ENCODE results near the gene ADAMTS17. TPM values are rescaled to one million over a fixed set of nuclear protein-coding genes. Genes with fewer than 3 reads are reported as not detected.

Gene ADAMTS17
- total RNA-seq, 1 experiment from 2014 or later, result 4.2 TPM

GRCh38 chr15:100308213-100308600 is 33.6 kb downstream of the ADAMTS17 start:
- no peak for ATAC-seq
- no peak overlapping the region for H3K4me3 ChIP-seq (replicated peaks in 1 of 2; ENCODE audit: low read depth in 1 of 2, low read length in 2 of 2)
- no peaks in the 10 kb centered on the region for H3K9me3 ChIP-seq (ENCODE audit: control insufficient read depth in 1 of 2, insufficient read depth in 1 of 2, low read depth in 1 of 2, low read length in 2 of 2)
- no peak for TF ChIP-seq SRF (IDR thresholded peaks at IDR 0.05; ENCODE audit: low read depth)
- TF ChIP-seq TCF7L2 (IDR thresholded peaks at IDR 0.05; ENCODE audit: borderline replicate concordance, extremely low read depth, insufficient read depth, insufficient read length), result no peak
- H4K20me1 ChIP-seq (ENCODE audit: insufficient read depth), result no peaks in the 10 kb centered on the region
- BruUV-seq (replicated peaks), result no TSS peak
- intact Hi-C loops (cut with micrococcal nuclease), result no loop called here
- ChIA-PET POLR2A (no interaction called here), CTCF (no interaction called here), RAD21 (ENCODE audit: low non-redundant PET in 1 of 2, low total read pairs in 2 of 2, uncharacterized antibody in 2 of 2, unreplicated experiment in 2 of 2) (no interaction called here)
- H3K36me3 ChIP-seq (ENCODE audit: control insufficient read depth in 1 of 2, insufficient read depth in 2 of 2, low read length in 2 of 2), result no peaks in the 10 kb centered on the region
- no peak overlapping the region for H3K9ac ChIP-seq (ENCODE audit: low read length)
- H3K9me2 ChIP-seq (ENCODE audit: insufficient read depth), result no peaks in the 10 kb centered on the region
- no peak overlapping the region for H3K4me2 ChIP-seq (ENCODE audit: low read length)
- no peaks in the 10 kb centered on the region for H3K79me2 ChIP-seq (ENCODE audit: insufficient read depth, low read length)
- H3K27ac ChIP-seq (ENCODE audit: low read depth, low read length), result no peak overlapping the region
- H3K4me1 ChIP-seq (ENCODE audit: control insufficient read depth in 1 of 2, insufficient read depth in 2 of 2, low read length in 2 of 2), result no peaks in the 10 kb centered on the region
- no peaks in the 10 kb centered on the region for H3K27me3 ChIP-seq (ENCODE audit: insufficient read depth, low read length)
- no peak for DNase-seq (ENCODE audit: low read depth, low spot score)
- H2AFZ ChIP-seq (ENCODE audit: low read depth, low read length, poor library complexity, severe bottlenecking), result no peak overlapping the region

GRCh38 chr15:100307241-100308212 is 34.2 kb downstream of the ADAMTS17 start:
- intact Hi-C loops (cut with micrococcal nuclease), result no loop called here
- ATAC-seq (no peak), DNase-seq (ENCODE audit: low read depth, low spot score) (no peak)
- H4K20me1 ChIP-seq (ENCODE audit: insufficient read depth), result no peaks in the 10 kb centered on the region
- no peak for TF ChIP-seq YY1 (IDR thresholded peaks at IDR 0.05; ENCODE audit: extremely low read depth, insufficient replicate concordance, low read depth, low read length)
- no peak for TF ChIP-seq ZFX (IDR thresholded peaks at IDR 0.05)
- TF ChIP-seq EZH2phosphoT487 (IDR thresholded peaks at IDR 0.05; ENCODE audit: borderline replicate concordance), result no peak
- TF ChIP-seq ATF3 (IDR thresholded peaks at IDR 0.05), result no peak
- TF ChIP-seq JUND (IDR thresholded peaks at IDR 0.05), result no peak
- no peak for TF ChIP-seq REST (IDR thresholded peaks at IDR 0.05; ENCODE audit: low read depth)
- H3K4me1 ChIP-seq (ENCODE audit: control insufficient read depth in 1 of 2, insufficient read depth in 2 of 2, low read length in 2 of 2), result no peaks in the 10 kb centered on the region
- no peak overlapping the region for H2AFZ ChIP-seq (ENCODE audit: low read depth, low read length, poor library complexity, severe bottlenecking)
- H3K9me2 ChIP-seq (ENCODE audit: insufficient read depth), result no peaks in the 10 kb centered on the region
- no peak overlapping the region for H3K27ac ChIP-seq (ENCODE audit: low read depth, low read length)
- no peak overlapping the region for H3K4me3 ChIP-seq (replicated peaks in 1 of 2; ENCODE audit: low read depth in 1 of 2, low read length in 2 of 2)
- no peak overlapping the region for H3K9ac ChIP-seq (ENCODE audit: low read length)
- POLR2A ChIA-PET, result no interaction called here
- no peaks in the 10 kb centered on the region for H3K79me2 ChIP-seq (ENCODE audit: insufficient read depth, low read length)
- BruUV-seq (replicated peaks), result no TSS peak
- no peaks in the 10 kb centered on the region for H3K36me3 ChIP-seq (ENCODE audit: control insufficient read depth in 1 of 2, insufficient read depth in 2 of 2, low read length in 2 of 2)
- CTCF ChIA-PET, result no interaction called here
- H3K27me3 ChIP-seq (ENCODE audit: insufficient read depth, low read length), result no peaks in the 10 kb centered on the region
- no peak overlapping the region for H3K4me2 ChIP-seq (ENCODE audit: low read length)
- H3K9me3 ChIP-seq (ENCODE audit: control insufficient read depth in 1 of 2, insufficient read depth in 1 of 2, low read depth in 1 of 2, low read length in 2 of 2), result no peaks in the 10 kb centered on the region
- RAD21 ChIA-PET (ENCODE audit: low non-redundant PET in 1 of 2, low total read pairs in 2 of 2, uncharacterized antibody in 2 of 2, unreplicated experiment in 2 of 2), result no interaction called here

Measured in HCT116 (cell line).